Activated CD4-positive, alpha-beta T cell treated with anti-CD3 and anti-CD28 coated beads, Interleukin-2, amount 50 U/mL, for 24 hours (primary cell): ENCODE data around the gene MCOLN3.
"Not testable (repeated sequence)": the region's sequence is repeated elsewhere in the genome, so short reads cannot be mapped to it uniquely, and the experiment has no call there.

Experiments
- DNase-seq, 2 donors: peaks; one replicate each; pipeline ENCODE4 v3.0.0-alpha.2; 2020; ENCODE audit warnings: low read depth in 1 of 2, low spot score in 1 of 2

MCOLN3 gene

GRCh38 chr1:85049735-85050166 is 1.5 kb upstream of the MCOLN3 start:
- DNase-seq: no peak

GRCh38 chr1:85047472-85048295 is 616 bp downstream of the MCOLN3 start:
- DNase-seq: no peak

GRCh38 chr1:85047144-85047471 is 1.2 kb downstream of the MCOLN3 start:
- no peak for DNase-seq

DNA sequence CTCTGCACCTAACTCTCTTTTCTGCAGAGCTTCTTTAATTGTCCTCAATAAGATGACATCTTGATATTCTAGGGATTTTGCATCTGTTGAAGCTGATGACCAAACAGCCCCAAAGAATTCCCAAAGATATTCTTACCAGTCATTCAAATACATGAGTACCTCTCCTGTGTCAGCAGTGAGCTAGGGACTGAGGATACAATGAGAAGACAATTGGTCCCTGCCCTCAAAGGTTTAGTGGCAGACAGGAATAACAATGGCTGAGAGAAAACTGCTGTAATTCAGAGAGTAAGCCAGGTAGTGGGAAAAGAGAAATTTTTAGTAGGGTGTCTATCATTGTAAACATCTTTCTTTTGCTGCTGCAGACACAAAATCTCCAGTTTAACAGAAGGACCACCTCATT is 5.9 kb downstream of the MCOLN3 start:
- DNase-seq: no peak

DNA sequence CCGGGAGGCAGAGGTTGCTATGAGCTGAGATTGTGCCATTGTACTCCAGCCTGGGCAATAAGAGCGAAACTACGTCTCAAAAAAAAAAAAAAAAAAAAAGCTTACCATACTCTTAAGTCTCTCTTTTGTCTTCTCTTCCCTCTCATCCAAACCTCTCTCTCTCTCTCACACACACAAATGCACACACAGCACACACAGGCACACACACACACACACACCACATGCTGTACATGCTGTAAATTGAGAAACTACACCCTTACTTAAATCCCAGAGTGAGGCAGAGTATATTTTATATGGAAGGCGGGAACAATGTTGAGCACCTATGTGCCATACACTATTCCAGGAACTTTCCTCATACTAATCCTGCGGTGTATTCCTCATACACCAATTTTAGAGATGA is 6.5 kb downstream of the MCOLN3 start:
- no peak for DNase-seq

DNA sequence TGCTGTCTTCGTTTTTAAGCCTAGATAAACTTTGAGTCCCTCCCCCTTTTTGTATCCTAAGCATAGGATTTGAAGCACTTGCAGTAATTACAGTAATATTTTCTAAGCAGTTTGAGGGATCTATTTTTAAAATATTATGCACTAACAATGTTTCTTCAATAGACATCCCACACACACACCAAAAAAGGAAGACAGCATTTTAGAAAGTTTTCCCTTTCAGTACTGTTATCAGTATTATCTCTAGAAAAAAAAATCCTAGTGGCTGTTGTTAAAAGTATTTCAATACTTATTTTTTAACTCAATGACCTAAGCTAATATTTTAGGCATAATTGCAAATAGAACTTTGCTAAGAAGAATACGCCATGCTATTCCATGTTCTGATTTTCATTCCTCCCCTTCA is 15.1 kb downstream of the MCOLN3 start:
- DNase-seq: no peak

DNA sequence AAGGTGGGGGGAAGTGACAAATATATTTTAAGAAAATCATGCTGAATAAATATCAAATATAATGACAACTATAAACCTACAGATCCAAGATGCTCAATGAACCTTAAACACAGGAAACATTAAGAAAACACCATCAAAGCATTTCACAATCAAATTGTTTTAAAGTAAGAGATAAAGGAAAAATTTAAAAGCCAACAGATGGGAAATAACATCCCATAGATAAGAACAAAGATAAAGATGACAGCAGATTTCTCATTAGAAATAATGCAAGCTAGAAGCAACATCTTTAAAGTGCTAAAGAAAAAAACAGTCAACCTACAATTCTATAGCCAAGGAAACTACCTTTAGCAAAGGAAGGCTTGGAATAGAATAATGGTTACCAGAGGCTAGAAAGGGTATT is 17.8 kb downstream of the MCOLN3 start:
- DNase-seq: no peak

- DNase-seq: no peak
Measured at GRCh38 chr1:85028151-85028550, 20.1 kb downstream of the MCOLN3 start.

GRCh38 chr1:85027242-85027983 is 20.9 kb downstream of the MCOLN3 start:
- DNase-seq: no peak

DNA sequence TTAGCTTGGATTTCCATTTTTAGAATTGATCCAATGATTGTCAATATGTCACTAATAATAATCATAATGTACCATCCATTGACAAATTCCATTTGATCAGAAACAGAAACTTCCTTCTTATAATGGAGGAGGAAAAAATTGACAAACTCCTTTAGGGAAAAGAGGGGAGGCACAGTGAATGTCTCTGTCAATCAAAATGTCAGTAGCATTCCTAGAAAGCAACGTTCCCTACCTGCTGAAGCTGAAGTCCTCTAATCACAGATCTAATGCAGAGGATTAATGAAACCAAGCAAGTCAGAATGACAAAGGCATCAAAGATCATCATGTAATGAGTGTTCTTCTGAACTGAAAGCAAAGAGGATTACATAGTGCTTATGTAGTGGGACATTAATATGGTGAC is 22.4 kb downstream of the MCOLN3 start:
- DNase-seq: no peak

GRCh38 chr1:85024736-85025135 is 23.6 kb downstream of the MCOLN3 start:
- DNase-seq: no peak

DNA sequence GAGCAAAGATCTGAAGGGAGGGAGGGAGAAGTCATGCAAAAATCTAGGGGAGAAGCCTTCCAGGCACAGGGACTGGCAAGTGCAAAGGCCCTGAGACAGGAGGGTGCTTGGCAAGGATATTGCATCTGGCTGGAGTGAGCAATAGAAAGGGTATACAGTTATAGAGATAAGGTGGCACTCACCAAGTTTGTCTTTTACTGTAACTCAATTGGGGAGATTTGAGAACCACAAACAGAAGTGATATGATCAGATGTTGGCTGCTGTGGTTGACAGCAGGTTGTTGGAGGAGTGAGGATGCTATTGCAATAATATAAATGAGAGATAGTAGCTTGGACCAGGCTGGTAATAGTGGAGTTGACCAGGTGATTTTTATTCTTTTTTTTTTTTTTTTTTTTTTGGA is 25.6 kb downstream of the MCOLN3 start:
- no peak for DNase-seq

DNA sequence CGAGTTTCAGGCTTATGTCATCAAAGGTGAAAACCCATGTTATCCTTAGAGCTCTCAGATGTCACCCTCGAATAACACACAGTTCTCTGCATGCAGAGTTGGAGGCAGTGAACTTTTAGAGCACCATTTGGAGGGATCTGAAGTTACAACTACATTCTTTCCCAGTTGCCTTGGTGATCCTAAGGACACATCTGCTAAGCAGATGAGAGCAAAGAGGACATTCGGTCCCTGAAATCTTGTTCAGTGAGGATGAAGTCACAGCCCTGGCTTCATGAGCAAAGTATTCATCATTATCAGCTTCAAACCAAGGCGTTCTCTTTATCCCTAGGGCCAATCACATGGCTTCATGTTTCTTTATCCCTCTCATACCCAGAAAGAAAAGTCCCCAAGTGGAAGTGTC is 28.3 kb downstream of the MCOLN3 start:
- DNase-seq: no peak

DNA sequence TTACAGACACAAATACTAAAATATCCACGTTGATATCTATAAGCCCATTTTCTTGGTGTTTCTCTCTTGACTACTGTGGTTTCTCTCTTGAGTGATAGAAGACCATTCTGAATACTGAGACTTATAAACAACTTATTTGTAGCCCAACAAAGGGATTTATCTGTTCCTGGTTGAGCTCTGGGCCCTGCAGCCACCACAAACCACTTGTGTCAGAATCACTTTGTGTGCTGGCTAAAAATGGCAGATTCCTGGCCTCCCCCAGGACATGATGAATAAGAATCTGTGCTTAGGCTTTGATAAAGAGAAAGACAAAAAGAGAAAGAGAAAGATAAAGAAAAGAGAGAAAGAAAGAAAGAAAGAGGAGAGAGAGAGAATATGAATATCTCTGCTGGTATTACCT is 32.5 kb downstream of the MCOLN3 start:
- DNase-seq: no peak

GRCh38 chr1:85005641-85006040 is 42.7 kb downstream of the MCOLN3 start:
- not testable (repeated sequence) for DNase-seq

GRCh38 chr1:85001742-85002141 is 46.6 kb downstream of the MCOLN3 start:
- no peak for DNase-seq

GRCh38 chr1:84998642-84999280 is 49.5 kb downstream of the MCOLN3 start:
- no peak for DNase-seq

DNA sequence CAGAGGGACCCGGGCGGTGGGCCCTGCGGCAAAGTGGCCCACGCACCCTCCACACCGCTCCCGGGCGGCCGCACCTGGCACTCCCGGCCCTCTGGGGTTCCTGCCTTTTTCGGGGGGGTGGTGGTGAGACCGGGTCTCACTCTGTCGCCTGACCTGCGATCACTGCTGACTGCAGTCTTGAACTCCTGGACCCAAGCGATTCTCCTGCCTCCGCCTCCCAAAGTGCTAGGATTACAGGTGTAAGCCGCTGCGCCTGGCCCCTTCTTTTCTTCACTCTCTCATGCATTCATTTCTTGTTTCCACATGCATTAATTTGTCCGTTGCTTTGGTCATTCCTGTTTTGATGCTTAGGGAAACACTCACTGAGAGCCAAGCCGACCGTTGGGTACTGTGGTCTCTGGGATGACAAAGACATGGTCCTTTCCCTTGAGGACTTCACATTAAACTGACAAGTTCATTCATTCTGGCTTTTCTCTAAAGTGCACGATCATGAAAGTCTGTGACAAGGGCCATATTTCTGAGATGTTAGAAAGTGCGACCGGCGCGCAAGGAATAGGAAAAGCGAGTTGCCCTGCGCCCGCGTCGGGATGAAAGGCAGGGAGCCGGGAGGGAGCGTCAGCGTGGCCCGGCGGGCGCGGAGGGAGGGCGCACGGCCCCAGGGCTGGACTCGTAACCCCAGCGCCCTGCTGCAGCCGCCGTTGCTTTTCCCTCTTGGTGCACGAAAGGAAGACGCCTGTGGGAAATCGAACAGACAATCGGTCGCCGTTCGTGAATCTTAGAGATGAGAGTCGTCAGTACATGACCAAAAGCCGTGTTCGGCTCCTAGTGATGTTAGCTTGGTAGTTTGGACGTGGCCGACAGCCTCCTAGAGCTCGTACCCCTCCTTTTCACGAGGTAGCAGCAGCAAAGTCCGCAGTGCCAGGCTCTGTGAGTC is 50.4 kb downstream of the MCOLN3 start:
- DNase-seq: no peak

- peak in 1 of 2 donors; percentile 30 for DNase-seq
Measured at GRCh38 chr1:84996846-84997666, 51.2 kb downstream of the MCOLN3 start, which contains the start of gene MCOLN2. Gene MCOLN2 (minus strand): TSS chr1:84997113. CDS start chr1:84996872, 241 bp downstream.
